Activated CD4-positive, alpha-beta T cell treated with anti-CD3 and anti-CD28 coated beads, Interleukin-2, amount 50 U/mL, for 48 hours (primary cell): Measurements from ENCODE around the gene CHRNA5.

Experiments
- DNase-seq, 2 experiments: peaks; one replicate each; pipeline ENCODE4 v3.0.0-alpha.2; 2020

Gene CHRNA5

DNA sequence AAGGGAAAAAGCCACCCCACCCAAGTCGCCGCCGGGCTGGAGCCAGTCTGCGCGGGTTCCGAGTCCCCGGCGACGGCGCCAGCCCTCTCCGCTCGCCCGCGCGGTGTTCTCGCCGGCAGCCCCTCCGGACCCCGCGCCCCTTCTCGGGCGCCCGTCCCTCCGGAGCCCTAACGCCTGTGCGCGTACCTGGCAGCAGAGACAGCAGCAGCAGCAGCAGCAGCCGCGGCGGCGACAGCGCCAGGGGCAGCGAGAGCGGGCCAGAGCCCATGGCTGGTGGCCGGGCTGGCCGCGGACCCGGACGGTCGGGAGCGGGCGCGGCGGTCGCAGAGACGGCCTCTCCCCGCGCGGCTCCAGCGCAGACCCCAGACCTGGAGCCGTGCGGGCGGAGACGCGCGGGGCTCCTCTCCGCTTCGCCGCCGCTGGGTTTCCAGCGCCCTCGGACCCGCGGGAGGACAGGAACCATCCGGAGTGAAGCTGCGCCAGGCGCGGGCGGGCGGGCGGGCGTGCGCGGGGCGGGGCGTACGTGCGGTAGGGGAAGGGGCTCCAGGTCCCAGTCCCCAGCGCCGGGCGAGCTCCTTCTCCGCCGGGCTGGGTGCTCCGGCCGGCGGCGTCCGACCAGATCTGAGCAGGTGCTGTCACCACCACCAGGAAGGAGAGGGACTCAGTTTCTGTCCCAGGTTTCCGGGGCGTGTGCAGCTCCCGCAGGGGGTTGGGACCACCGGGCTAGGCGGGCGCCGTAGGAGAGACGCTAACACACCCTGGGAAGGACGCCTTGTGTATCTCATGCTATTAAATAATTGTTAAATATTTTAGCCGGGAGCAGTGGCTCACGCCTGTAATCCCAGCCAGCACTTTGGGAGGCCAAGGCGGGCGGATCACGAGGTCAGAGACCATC lies 55.5 kb downstream of the CHRNA5 start, which contains the start of gene CHRNA3:
Gene CHRNA3, minus strand, starts transcription at position 470 of the 895 bp plus-strand sequence. Its CDS starts 202 bp downstream, at position 268.
- DNase-seq: no peak

GRCh38 chr15:78621810-78622402 lies 56.6 kb downstream of the CHRNA5 start:
- no peak for DNase-seq

- DNase-seq: no peak
Observed at GRCh38 chr15:78623786-78624497, 58.6 kb downstream of the CHRNA5 start.

DNA sequence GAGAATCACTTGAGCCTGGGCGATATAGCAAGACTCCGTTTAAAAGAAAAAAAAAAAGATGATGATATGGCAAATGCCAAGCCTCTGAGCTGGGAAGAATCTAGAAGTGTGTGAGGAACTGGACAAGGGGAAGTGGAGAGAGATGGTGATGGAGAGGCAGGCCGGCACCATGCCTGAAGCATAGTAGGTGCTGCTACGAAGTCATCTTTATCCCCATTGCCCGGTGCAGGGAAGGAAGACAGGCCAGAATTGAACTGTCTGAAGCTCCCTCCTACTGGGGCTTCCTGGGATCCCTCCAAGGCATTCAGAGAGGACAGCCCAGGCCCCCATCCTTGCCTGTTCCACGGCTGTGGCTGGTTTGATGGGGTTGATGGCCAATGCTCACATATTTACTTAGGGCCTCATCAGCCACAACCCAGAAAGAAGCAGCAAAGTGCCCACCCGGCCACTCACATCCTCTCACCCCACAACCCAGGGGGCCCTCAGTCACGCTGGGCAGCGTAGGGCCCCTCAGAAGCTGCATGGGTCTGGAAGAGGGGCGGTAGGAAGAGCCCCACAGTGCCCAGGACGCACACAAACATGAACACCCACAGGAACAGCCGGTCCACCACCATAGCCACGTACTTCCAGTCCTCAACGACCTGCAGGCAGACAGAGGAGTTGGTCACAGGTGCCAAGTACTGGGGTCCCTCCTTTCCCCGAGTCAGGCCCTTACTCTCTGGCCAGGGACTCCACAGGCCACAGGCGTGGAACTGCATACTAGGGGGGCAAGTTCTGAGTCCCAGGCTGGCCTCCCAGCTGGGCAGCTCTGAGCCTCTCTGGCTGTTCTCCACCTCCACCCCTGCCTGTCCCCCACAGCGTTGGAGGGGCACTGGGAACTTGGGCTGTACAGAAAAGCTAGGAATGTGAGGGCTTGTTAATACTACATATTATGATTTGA lies 59.6 kb downstream of the CHRNA5 start:
- no peak for DNase-seq

- DNase-seq: no peak
Observed at GRCh38 chr15:78625606-78626280, 60.4 kb downstream of the CHRNA5 start.

DNA sequence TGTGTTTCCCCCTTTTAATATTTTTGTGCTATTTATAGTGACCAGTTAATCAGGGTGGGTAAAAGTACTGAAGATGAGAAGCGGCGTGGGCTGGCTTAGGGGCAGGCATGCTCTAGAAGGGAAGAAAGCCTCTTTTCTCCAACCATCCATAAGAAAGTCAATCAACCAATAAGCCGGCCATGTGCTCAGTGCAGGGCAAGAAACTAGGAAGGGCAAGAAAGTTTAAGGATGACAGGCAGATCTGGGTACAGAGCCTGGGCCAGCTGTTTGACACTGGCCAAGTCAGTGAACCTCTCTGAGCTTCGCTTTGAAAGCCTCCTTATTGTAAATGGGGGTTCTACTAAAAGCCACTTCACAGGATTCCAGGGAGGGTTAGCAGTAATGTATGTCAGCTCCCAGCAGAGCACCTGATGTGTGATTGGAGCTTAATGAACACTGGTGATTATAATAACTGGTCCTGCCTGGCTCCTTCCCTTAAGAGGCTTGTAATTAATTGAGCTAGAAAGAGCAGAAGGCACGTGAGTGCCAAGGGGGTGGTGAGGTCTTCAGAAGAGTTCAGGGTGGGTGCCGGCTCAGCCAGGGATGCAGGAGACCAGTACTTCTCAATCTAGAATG lies 61.2 kb downstream of the CHRNA5 start:
- DNase-seq: no peak

- no peak for DNase-seq
Observed at GRCh38 chr15:78627348-78627747, 62.0 kb downstream of the CHRNA5 start.

DNA sequence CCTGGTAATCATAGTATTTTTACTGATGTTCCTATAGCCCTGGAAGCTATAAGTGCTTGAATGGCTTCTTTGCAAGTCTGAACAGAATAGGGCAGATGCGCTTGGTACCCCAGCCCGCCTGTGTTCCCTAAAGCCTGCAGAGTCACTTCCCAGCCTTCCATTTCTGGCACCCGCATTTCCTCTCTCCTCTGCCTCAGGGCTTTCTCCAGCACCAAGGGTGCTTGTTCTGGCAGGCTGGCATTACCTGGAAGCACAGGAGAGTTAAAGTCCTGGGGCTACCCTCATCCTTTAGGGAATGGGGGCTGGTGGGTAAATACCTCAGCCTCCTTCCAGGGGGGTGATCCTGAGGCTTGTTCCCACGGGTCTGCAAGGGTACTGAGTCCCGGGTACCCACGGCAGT lies 62.9 kb downstream of the CHRNA5 start:
- DNase-seq: no peak

DNA sequence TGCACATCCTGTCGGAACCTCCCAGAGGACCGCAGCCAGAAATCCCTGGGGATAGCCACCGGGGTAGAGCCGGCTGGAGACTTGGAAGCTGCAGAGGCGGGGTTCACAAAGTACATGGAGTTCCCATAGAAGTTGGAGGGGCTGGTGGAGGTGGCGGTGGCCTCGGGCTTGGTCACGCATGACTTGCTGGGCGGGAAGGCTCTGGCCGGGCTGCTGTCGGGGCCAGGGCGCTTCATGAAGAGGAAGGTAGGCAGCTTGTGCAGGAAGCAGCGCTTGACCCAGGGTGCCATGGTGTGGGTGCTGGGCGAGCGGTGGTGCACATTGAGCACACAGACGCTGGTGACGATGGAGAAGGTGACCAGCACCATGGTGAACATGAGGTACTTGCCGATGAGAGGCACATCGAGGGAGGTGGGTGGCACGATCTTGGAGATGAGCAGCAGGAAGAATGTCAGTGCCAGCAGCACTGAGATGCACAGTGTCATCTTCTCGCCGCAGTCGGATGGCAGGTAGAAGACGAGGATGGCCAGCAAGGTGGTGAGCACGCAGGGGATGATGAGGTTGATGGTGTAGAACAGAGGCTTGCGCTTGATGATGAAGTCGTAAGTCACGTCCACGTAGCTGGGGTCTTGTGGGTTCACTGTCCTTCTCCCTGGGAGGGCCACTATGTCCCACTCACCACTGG lies 63.9 kb downstream of the CHRNA5 start:
- no peak for DNase-seq

DNA sequence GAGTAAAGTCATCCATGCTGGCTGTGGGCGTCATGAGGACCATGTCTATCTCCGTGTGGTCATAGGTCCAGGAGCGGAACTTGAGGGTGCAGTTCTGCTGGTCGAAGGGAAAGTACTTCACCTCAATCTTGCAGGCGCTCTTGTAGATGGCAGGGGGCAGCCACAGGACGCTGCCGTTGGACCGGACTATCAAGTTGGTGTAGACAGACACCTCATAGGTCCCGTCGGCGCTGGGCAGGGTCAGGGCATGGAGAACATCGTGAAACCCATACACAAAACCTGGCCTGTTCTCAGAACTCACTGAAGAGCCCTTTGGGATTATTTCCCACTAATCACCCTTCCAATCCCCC lies 64.4 kb downstream of the CHRNA5 start:
- no peak for DNase-seq

DNA sequence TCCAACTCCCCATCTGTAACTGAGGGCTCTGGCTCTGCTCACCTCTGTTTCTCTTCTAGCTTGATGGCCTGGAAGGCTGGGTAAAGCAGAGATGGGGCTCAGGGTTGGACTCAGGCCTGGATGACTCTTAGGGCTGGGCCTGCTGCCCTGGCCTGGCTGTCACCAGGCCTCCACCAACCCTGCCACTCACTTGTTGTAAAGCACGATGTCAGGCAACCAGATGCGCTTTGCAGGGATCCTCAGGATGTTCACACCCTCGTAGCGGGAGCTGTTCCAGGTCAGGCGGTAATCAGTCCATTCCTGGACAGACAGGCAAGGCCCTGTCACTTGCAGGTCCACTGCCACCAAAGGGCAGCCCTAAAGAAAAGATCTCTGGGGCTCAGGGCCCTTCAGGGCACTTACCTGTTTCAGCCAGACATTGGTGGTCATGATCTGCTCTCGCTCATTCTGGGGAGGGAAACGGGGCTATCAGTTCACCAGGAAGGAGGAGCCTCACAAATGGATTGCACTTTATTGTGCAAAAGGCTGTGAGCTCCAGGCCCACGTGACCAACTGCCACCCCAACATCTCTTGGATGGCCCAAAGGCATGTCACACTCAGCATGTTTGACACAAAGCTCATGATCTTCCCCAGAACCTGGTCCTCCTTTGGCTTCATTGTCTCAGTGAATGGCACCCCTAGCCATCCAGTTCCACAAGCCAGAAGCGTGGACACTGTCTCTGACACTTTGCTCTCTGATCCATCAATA lies 65.7 kb downstream of the CHRNA5 start:
- no peak for DNase-seq

DNA sequence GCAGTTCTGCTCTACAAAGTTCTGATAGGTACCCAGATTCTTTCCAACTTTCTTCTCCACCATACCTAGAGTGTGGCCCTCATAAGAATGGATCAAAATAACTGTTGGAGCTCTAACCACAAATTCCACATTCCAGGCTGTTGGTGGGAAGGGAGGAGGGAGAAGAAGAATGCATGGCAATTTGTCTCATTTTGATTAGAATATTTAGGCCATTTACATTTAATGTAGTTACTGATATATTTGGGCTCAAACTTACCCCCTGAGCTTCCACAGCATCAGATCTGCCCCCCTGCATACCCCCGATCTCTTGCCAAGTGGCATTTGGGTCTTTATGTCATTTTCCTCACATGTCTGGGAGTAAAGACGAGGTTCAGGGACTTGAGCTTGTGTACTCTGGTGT lies 68.0 kb downstream of the CHRNA5 start:
- no peak for DNase-seq

- DNase-seq: no peak
Observed at GRCh38 chr15:78634210-78635145, 69.2 kb downstream of the CHRNA5 start.

GRCh38 chr15:78635346-78635745 lies 70.0 kb downstream of the CHRNA5 start:
- DNase-seq: no peak

DNA sequence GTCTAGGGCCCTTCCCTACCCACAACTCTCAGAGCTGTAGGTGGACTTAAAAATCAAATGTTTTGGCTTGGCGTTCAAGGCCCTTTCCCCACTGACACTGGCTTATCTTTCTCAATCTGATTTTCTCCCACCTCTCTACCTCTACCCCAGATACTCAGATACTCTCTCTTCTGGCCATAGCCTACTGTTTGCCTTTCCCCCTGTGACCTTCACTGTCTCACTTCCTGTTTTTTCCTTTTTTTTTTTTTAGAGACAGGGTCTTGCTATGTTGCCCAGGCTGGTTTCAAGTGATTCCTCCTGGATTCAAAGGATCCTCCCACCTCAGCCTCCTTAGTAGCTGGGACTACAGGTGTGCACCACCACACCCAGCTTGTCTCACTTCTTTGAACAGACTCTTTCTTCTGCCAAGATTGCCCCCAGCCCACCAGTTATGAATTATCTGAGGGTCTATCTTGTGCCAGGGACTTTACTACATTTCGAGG lies 71.1 kb downstream of the CHRNA5 start:
- DNase-seq: no peak

GRCh38 chr15:78637776-78638435 lies 72.6 kb downstream of the CHRNA5 start:
- no peak for DNase-seq

GRCh38 chr15:78638658-78639314 lies 73.5 kb downstream of the CHRNA5 start:
- DNase-seq: peak; percentile 54 to 70
